GM10248 (cell line): ENCODE data around the gene DNM3.

Experiments
- CTCF ChIA-PET: fragments of 300-600 bp; sonication (Branson Sonifier 250); formaldehyde crosslinking; extraction: SDS; loops from one replicate; lab custom pipeline; 2021; ENCODE audit warnings: antibody characterized with exemption; lab: Yijun Ruan, JAX
- POLR2A ChIA-PET: fragments of 350-650 bp; sonication (Branson Sonifier 250); formaldehyde crosslinking; extraction: SDS; loops from one replicate; lab custom pipeline; 2020; ENCODE audit warnings: antibody characterized with exemption; lab: Yijun Ruan, JAX
- DNase-seq: peaks from one replicate; pipeline ENCODE4 v3.0.0; 2012; ENCODE audit errors: extremely low spot score
- TF ChIP-seq, protein P1 (sequence below): IDR thresholded peaks from 2 replicates; pipeline ENCODE4 v1.5.1; 2012; ENCODE audit warnings: mild to moderate bottlenecking, low read depth; ENCODE audit errors: extremely low read depth, missing control alignments, control extremely low read depth

Gene DNM3

DNA sequence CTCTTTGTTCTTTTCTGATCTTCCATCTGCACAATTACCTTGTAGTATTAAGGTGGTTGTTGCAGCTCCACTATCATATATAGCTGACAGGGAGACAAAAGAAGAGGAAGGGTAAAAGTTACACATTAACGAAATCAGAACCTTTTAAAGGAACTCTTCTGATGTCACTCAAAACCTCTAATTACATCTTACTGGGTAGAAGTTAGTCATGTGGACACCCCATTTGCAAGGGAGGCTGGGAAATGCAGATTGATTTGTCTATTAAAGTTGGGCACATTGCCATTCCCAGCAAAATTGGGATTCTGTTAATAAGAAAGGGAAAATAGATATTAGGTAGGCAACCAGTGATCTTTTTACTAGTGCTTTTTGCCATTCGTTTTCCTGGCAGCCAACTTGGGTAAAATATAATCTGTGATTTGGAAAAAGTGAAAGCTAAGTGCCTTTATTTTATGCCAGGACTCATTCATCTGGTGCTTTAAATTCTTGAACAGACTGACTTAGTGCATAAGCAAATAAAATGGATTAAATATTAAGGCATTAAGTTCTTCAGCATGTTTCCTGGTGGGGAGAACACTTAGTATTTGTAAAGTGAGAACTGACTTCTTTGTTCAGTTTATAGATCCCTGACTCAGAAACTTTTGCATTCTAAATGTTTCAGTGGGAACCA is 71.3 kb downstream of the DNM3 start:
- POLR2A ChIA-PET = no interaction called here
- CTCF ChIA-PET = no interaction called here
- no peak for DNase-seq
- TF ChIP-seq, protein P1, sequence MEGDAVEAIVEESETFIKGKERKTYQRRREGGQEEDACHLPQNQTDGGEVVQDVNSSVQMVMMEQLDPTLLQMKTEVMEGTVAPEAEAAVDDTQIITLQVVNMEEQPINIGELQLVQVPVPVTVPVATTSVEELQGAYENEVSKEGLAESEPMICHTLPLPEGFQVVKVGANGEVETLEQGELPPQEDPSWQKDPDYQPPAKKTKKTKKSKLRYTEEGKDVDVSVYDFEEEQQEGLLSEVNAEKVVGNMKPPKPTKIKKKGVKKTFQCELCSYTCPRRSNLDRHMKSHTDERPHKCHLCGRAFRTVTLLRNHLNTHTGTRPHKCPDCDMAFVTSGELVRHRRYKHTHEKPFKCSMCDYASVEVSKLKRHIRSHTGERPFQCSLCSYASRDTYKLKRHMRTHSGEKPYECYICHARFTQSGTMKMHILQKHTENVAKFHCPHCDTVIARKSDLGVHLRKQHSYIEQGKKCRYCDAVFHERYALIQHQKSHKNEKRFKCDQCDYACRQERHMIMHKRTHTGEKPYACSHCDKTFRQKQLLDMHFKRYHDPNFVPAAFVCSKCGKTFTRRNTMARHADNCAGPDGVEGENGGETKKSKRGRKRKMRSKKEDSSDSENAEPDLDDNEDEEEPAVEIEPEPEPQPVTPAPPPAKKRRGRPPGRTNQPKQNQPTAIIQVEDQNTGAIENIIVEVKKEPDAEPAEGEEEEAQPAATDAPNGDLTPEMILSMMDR = no peak

DNA sequence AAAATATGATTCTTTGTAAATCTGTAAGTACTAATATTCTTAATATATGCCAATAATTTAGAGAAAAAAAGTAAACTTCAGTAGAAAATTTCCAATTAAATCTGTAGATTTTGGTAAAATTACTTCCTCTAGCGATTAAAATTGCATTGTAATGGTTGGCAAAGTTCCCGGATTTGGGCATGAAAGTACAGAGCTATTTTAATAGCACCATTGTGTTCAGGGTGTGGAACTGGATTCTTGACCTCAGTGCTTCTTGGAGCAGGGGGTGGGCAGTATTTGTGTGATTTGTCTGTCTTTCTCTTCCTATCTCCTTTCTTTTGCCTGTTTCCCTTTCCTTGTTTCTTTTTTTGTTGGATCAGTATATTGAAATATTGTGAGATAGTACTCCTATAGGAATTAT is 72.1 kb downstream of the DNM3 start:
- DNase-seq = no peak
- ChIA-PET CTCF (no interaction called here), POLR2A (no interaction called here)
- TF ChIP-seq, protein P1 = no peak

DNA sequence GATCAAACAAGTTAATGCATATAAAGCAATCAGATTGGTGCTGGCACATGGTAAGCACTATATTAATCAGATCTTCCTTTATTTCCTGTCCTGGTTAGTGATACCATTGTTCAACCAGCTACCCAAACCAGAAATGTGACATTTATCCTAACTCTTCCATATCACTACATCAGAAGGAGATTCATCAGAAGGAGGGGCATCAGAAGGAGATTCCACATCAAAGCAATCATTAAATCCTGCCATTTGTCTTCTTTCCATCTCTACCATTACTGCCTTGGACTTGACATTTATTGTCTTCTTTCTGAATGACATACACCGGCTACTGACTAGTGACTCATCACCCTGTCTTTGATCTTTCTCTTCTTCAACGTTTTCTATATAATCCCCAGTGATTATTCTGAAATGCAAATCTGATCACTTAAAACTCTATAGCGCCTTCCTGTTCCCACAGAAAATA is 75.0 kb downstream of the DNM3 start:
- DNase-seq = no peak
- TF ChIP-seq, protein P1 = no peak
- ChIA-PET POLR2A (no interaction called here), CTCF (interaction anchor here (1.3 kb wide), 1 partner anchor 13 kb away, joined by 3 read pairs; no protein-coding TSS in a partner anchor)

DNA sequence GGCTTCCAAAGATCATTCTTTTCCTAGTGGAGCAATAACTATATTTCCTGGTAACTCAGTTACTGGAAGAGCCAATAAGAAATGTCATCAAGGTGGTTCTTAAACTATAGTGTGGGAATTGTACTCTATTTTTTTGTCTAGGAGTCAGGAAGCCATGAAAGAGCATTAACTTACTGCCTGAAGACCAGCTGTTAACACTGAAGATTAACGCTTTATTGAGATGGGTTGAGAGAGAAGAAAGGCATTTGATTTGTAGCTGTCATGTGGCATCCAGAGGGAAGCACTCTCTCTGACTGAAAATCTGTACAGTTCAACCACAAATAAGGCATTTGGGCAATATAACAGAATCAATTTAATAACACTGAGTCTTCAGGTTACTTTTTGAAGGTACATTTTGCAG is 76.0 kb downstream of the DNM3 start:
- ChIA-PET CTCF (interaction anchor here (1.0 to 1.3 kb wide), 2 partner anchors 12 to 14 kb away, joined by 3 read pairs; no protein-coding TSS in a partner anchor), POLR2A (no interaction called here)
- TF ChIP-seq, protein P1 = no peak
- DNase-seq = no peak

DNA sequence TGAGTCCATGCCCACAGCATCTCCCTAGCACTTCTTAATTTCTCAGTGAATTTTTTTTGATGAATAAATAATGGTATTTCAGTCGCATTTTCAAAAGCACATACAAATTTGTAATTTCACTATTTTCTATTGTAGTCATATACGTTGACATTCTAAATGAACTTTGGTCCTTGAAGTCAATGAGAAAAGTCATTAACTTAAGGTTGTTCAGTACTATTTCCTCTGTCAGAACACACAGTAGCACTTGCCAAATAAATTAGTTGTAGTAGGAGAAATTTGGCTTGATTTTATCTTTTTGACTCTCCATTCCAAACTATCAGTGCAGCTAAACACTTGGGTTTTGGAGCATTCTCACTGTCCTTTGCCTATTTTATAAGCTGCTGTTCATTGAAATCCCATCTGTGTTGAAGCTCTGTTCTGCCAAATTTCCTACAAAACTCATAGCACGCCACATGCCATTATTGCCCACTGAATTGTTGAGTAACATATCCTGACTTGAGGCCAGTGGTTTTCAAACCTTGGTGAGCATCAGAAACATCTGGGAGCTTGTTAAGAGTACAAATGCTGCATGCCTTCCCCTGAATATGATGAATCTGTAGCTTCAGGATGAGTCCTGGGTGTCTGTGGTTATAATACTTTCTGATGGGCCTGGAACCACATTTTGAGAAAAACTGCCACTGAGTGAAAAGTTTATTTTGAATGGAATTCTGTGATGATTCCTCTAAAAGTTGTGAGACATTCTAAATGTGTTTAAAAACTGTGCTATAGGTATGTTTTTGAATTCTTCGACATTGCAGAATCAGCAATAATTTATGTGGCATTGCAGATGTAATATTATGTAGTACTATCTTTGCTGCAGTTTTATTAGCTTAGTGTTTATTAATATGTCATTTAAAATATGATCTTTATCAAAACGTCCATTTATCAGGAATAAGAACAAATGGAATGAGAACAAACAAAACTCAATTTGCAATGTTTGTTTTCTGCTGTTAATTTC is 78.9 kb downstream of the DNM3 start:
- DNase-seq = no peak
- ChIA-PET POLR2A (no interaction called here), CTCF (no interaction called here)
- TF ChIP-seq, protein P1 = no peak

DNA sequence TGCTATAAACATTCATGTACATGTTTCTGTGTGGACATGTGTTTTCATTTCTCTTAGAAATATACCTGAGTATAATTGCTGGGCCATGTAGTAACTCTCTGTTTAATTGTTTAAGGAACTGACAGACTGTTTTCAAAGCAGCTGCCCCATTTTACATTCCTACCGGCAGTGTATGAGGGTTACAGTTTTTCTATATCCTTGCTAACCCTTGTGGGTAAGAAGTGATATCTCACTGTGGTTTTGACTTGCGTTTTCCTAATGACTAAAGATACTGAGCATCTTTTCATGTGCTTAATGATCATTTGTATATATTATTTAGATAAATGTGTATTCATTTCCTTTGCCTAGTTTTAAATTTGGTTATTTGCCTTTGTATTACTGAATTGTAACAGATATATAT is 81.7 kb downstream of the DNM3 start:
- DNase-seq = no peak
- TF ChIP-seq, protein P1 = no peak
- POLR2A ChIA-PET = no interaction called here

More for the DNA sequence above, 81.7 kb downstream of the DNM3 start:
- CTCF ChIA-PET = no interaction called here
